IPS-20b (cell line): ENCODE measurements around the gene ENTPD6.

Experiments
- H3K27ac ChIP-seq: one replicate; pipeline ENCODE4 v1.5.1; 2013; ENCODE audit warnings: low read length
- H3K27me3 ChIP-seq: 2 replicates; pipeline ENCODE4 v1.6.1; 2013; ENCODE audit warnings: mild to moderate bottlenecking, low read length, inconsistent platforms; ENCODE audit not compliant: insufficient read depth
- H3K36me3 ChIP-seq: 2 replicates; pipeline ENCODE4 v1.6.1; 2013; ENCODE audit warnings: low read depth, mild to moderate bottlenecking, inconsistent platforms, low read length, moderate library complexity; ENCODE audit not compliant: insufficient read depth
- H3K4me1 ChIP-seq: 2 replicates; pipeline ENCODE4 v1.6.1; 2013; ENCODE audit warnings: mild to moderate bottlenecking, control low read depth, inconsistent platforms, low read length, moderate library complexity; ENCODE audit not compliant: insufficient read depth
- H3K4me3 ChIP-seq: 2 replicates; pipeline ENCODE4 v1.5.1; 2013; ENCODE audit warnings: mild to moderate bottlenecking, low read length, inconsistent platforms
- H3K9ac ChIP-seq: 2 replicates; pipeline ENCODE4 v1.6.1; 2013; ENCODE audit warnings: low read depth, mild to moderate bottlenecking, inconsistent platforms, low read length, moderate library complexity
- H3K9me3 ChIP-seq: 2 replicates; pipeline ENCODE4 v1.6.1; 2013; ENCODE audit warnings: mild to moderate bottlenecking, low read depth, low read length, inconsistent platforms; ENCODE audit not compliant: insufficient read depth

The ENTPD6 gene

DNA sequence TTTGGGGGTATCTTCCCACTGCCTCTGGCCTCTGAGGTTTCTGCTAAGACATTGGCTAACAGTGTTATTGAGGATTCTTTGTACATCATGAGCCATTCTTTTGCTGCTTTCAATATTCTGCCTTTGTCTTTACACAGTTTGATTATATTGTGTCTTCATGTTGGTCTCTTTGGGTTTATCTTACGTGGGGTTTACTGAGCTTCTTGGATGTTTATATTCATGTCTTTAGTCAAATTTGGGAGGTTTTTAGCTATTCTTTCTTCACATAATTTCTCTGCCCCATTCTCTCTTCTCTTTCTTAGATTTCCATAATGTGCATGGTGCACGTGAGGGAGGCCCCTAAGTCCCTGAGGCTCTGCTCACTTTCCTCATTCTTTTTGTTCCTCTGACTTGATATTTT is 7.6 kb downstream of the ENTPD6 start:
- Histone ChIP-seq H3K27ac (no peak overlapping the region), H3K9ac (no peak overlapping the region), H3K4me3 (no peak overlapping the region), H3K9me3 (no peaks in the 10 kb centered on the region), H3K27me3 (no peaks in the 10 kb centered on the region), H3K36me3 (no peaks in the 10 kb centered on the region), H3K4me1 (peaks cover 14% of the 10 kb centered on the region; the same call in 1 of the 2 replicates)

DNA sequence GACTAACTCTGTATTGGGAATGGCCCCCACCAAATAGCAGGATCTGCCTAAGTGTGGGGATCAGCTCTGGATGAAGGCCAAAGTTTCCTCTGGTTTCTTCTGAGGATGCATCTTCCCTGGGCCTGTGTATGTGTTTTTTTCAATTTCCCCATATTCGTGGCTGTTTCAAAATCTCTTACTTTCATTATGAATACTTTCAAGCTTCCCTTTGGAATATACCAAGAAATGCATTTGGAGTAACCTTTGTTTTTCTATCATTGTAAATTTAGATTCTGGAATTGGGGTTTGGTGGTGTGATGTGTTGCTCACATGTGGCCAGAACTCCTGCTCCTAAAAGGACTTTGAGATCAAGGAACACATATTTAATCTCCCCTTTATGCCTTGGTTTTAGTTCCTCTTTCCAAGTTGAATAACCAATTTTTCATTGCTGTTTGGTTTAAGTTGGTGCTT is 8.4 kb downstream of the ENTPD6 start:
- no peaks in the 10 kb centered on the region for H3K27me3 ChIP-seq
- no peaks in the 10 kb centered on the region for H3K36me3 ChIP-seq
- no peaks in the 10 kb centered on the region for H3K9me3 ChIP-seq
- no peak overlapping the region for H3K27ac ChIP-seq
- no peak overlapping the region for H3K4me3 ChIP-seq
- H3K4me1 ChIP-seq = peaks cover 11% of the 10 kb centered on the region; the same call in 1 of the 2 replicates
- H3K9ac ChIP-seq = peak overlapping the region; percentile 9; the same call in 1 of the 2 replicates

DNA sequence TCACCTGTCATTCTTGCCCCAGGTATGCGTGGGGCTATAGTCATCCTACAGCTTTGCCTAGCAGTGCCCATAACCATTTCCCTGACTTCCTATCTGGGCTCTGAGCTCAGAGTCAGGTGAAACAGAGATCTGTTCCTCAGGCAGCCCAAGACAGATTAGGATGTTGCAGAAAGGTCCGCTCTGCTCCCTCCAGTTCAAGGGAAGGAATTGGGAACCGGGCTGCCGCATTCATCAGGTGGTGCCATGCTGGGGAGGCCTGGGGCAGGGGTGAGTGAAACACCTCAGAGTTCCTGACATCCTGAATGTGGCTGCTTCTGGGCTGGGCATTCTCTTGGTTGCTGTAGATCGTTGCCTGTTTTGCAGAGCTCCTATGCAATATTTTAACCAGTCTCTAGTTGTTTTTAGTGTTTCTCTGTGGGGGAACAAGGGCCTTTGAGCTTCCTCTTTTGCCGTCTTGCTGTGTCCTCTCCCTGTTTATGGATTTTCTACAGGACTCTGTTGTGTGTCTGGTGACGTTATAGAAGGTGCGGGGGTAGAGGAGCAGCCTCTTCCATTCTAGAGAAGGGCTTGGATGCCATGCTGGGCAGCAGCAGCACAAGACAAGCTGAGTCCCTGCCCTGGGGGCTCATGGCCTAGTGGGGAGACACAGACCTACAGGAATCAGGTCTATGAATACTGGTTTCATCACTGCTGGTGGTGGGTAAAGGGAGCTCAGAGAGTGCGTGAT is 9.2 kb downstream of the ENTPD6 start:
- Histone ChIP-seq H3K4me1 (peaks cover 7% of the 10 kb centered on the region; the same call in 1 of the 2 replicates), H3K9ac (no peak overlapping the region), H3K4me3 (no peak overlapping the region), H3K27me3 (no peaks in the 10 kb centered on the region), H3K27ac (no peak overlapping the region), H3K36me3 (no peaks in the 10 kb centered on the region), H3K9me3 (no peaks in the 10 kb centered on the region)

DNA sequence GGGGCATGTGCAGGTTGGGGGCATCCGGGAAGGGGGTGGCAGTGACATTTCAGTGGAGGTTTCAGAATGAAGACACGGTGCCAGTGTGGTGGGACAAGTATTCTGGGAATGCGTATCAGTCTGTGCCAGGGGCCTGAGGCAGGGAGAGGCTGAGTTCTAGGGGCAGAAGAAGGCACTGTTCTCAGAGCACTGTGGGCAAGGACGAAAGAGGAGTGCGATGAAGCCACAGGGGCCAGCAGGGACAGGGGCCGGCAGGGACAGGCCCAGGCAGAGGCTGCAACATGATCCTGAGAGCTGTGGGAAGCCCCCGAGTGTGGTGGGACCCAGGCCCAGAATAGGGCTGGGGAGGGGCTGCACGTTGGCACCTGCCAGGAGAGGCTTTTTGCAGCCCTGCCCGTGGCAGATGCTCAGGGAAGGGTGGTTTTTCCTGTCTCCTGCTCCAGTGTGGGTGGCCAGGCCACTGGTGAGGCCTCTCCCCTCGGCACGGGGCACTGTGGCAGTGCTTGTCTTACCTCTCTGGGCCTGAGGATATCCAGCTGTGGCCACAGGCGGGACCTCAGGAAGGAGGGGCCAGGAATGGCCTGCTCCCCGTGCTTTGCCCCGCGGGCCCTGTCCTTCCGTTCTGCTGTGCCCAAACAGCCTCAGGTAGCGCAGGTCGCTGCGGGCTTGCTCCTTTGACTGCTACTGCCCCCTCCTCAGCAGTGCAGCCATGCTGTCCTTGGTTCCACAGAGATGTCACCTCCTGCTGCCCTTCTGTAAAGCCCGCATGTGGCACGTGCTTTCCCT is 10.0 kb downstream of the ENTPD6 start:
- no peaks in the 10 kb centered on the region for H3K27me3 ChIP-seq
- no peak overlapping the region for H3K9ac ChIP-seq
- H3K4me1 ChIP-seq = peaks cover 7% of the 10 kb centered on the region; the same call in 1 of the 2 replicates
- no peaks in the 10 kb centered on the region for H3K36me3 ChIP-seq
- H3K4me3 ChIP-seq = no peak overlapping the region
- no peaks in the 10 kb centered on the region for H3K9me3 ChIP-seq
- no peak overlapping the region for H3K27ac ChIP-seq

DNA sequence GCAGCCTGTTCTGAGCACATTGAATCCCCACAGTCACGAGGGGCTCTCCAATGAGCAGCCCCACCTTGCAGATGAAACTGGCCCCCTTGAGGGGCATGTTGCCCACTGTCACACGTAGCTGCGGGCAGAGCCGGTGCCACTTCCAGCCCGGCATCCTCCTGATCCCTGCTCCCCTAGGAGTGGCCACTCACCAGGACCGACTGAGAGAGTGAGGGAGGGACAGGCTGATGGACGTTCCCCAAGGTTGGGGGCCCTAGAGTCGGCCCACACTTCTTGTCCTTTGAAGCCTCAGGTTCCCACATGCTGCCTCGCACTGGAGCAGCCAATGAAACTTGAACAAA is 10.5 kb downstream of the ENTPD6 start:
- Histone ChIP-seq H3K9ac (no peak overlapping the region), H3K27ac (no peak overlapping the region)

DNA sequence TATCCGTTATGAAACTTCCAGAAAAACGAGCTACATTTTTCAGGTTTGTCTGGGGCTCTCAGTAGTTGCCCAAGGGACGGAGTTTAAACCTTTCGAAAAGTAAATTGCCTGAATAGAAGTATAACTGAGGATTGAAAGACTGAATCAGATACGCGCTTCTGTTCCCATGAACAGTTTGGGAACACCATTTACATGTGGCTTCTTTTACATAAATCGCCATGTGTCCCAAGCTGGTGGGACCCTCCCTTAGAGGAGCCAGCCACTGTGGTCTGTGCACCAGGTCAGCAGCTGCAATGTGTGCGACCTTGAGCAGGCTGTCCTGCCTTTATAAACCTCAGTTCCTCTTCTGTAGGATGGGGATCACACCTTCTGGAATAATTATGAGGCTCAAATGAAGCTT is 11.0 kb downstream of the ENTPD6 start:
- Histone ChIP-seq H3K27ac (no peak overlapping the region), H3K9me3 (no peaks in the 10 kb centered on the region), H3K4me1 (peaks cover 7% of the 10 kb centered on the region; the same call in 1 of the 2 replicates)

More for the DNA sequence above, 10.5 kb downstream of the ENTPD6 start:
- Histone ChIP-seq H3K9me3 (no peaks in the 10 kb centered on the region), H3K27me3 (no peaks in the 10 kb centered on the region), H3K36me3 (no peaks in the 10 kb centered on the region), H3K4me3 (no peak overlapping the region), H3K4me1 (peaks cover 7% of the 10 kb centered on the region; the same call in 1 of the 2 replicates)

DNA sequence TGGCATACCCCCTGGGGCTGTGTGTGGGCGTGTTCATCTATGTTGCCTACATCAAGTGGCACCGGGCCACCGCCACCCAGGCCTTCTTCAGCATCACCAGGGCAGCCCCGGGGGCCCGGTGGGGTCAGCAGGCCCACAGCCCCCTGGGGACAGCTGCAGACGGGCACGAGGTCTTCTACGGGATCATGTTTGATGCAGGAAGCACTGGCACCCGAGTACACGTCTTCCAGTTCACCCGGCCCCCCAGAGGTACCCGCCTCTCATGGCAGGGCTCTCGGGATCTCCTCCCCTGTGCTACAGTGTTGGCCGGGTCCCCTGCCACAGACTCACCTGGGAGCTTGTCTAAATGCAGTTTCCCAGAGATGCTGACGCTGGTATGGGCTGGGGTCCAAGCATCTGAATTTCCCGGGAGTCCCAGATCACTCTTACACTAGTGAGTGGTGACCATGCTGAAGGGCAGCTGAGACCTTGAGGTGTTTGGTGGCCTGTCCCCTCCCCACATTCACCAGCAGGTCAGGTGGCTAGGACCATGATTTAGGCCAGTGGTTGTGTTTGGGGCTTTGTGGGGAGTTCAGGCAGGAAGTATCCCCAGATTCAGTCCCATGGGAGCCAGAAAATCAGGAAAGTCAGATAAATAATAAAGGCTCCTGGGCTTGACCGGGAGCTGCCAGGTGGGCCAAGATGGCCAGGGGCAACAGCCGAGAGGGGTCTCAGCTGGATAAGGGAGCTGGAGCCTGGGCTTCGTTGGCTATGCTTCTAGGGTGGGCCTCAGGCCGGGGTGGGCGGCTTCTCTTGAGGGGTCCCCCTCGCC is 11.8 kb downstream of the ENTPD6 start:
- Histone ChIP-seq H3K36me3 (peaks cover 7% of the 10 kb centered on the region), H3K9me3 (no peaks in the 10 kb centered on the region), H3K4me1 (peaks cover 7% of the 10 kb centered on the region; the same call in 1 of the 2 replicates), H3K27ac (no peak overlapping the region), H3K27me3 (no peaks in the 10 kb centered on the region), H3K4me3 (no peak overlapping the region), H3K9ac (no peak overlapping the region)

More for the DNA sequence above, 11.0 kb downstream of the ENTPD6 start:
- Histone ChIP-seq H3K27me3 (no peaks in the 10 kb centered on the region), H3K9ac (no peak overlapping the region), H3K4me3 (no peak overlapping the region), H3K36me3 (no peaks in the 10 kb centered on the region; the same call in 1 of the 2 replicates)

DNA sequence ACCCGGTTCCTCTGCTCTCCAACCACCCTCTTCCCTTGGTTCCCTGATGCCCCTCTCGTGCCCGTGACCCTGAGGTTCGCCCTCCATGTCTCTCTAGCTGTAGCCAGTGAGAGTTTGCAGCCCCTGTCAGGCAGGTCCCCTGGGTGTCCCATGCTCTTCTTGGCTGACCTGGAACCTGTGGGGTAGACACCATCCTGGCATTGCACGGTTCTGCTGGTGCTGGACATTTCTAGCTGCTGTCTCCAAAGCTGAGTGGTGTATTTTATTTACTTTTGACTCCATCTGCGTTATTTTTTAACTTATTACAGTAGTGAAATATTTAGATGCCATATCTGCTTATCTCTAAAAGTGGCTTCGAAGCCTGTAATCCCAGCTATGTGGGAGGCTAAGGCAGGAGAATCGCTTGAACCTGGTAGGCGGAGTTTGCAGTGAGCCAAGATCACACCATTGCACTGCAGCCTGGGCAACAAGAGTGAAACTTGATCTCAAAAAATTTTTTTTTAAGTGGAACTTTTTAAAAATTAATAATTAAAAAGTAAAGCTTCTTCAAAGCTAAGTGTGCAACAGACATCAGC is 12.5 kb downstream of the ENTPD6 start:
- Histone ChIP-seq H3K4me3 (no peak overlapping the region), H3K36me3 (peaks cover 10% of the 10 kb centered on the region), H3K9ac (no peak overlapping the region), H3K9me3 (no peaks in the 10 kb centered on the region), H3K27ac (no peak overlapping the region), H3K4me1 (peaks cover 7% of the 10 kb centered on the region; the same call in 1 of the 2 replicates), H3K27me3 (no peaks in the 10 kb centered on the region)

DNA sequence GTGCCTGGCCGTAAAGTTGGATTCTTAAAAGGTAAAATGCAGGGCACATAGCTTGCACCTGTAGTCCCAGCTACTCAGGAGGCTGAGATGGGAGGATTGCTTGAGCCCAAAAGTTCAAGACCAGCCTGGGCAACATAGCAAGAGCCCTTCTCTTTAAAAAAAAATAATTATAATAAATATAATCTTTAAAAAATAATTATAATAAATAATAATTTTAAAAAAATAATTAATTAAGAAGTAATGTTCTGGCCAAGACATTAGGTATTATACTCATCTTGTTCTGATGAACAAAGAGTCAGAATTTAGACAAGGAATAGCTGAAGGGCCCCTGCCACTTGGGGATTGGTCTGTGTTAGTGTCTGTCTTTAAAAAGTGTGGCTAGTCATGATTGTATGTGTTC is 13.9 kb downstream of the ENTPD6 start:
- no peak overlapping the region for H3K9ac ChIP-seq

DNA sequence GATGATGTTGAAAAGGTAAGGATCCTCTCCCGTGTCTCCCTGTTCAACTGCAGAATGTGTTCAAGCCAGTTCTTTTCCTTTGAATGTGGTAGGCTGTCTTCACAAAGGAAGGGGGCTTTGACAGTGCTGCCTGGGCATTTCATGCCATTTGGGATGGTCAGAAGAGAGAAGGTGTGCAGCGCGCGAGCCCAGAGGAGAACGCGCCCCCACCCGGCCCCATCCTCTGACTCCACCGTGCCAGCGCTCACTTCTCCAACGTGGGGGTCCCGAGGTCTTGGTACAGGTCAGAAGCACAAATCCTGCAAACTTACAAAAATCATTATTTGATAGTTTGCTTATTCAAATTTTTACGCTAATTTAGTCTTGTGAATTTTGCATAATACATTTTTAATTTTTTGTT is 14.4 kb downstream of the ENTPD6 start:
- Histone ChIP-seq H3K9ac (no peak overlapping the region), H3K27ac (no peak overlapping the region), H3K27me3 (no peaks in the 10 kb centered on the region), H3K36me3 (peaks cover 19% of the 10 kb centered on the region), H3K4me1 (peaks cover 7% of the 10 kb centered on the region; the same call in 1 of the 2 replicates), H3K4me3 (no peak overlapping the region), H3K9me3 (no peaks in the 10 kb centered on the region)

More for the DNA sequence above, 13.9 kb downstream of the ENTPD6 start:
- Histone ChIP-seq H3K27ac (no peak overlapping the region), H3K27me3 (no peaks in the 10 kb centered on the region), H3K4me1 (peaks cover 7% of the 10 kb centered on the region; the same call in 1 of the 2 replicates), H3K9me3 (no peaks in the 10 kb centered on the region), H3K36me3 (peaks cover 19% of the 10 kb centered on the region), H3K4me3 (no peak overlapping the region)

DNA sequence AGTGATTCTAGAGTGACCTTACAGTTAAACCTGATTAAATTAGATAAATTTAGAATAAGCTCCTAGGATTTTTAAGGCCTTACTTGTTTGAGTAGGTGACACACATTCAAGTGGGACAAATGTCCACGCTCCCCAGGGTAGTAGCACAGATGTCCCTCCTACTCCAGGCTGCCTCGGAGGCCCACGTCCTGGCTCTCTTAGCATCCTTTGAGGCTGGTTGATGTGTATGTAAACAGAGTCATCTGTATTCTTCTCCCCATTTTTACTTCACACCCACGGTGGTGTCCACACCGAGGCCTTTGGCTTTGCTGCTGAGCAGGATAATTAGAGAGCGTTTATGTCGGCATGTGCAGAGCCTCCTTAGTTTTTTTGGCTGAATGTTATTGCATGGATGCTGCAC is 15.8 kb downstream of the ENTPD6 start:
- Histone ChIP-seq H3K9me3 (no peaks in the 10 kb centered on the region), H3K36me3 (peaks cover 30% of the 10 kb centered on the region), H3K27me3 (no peaks in the 10 kb centered on the region), H3K4me1 (no peaks in the 10 kb centered on the region), H3K4me3 (no peak overlapping the region), H3K9ac (no peak overlapping the region), H3K27ac (no peak overlapping the region)
